SIG-M5 (cell line): ENCODE results near the gene ALDH3B1.
"Not testable (repeated sequence)": the region's sequence is repeated elsewhere in the genome, so short reads cannot be mapped to it uniquely, and the experiment has no call there.

Experiments
- DNase-seq: peaks from one replicate; lab custom pipeline; 2025; lab: John Stamatoyannopoulos, UW

ALDH3B1 gene

GRCh38 chr11:68010090-68011041, at the start of gene ALDH3B1:
TSS of gene ALDH3B1 (plus strand) at chr11:68010327. CDS start at chr11:68015298, 4,971 bp downstream.
- DNase-seq, result peak; percentile 48

- DNase-seq, result not testable (repeated sequence)
These were observed 46.9 kb upstream of the ALDH3B1 start for GRCh38 chr11:67963217-67963616.

- DNase-seq, result not testable (repeated sequence)
These were observed 46.2 kb upstream of the ALDH3B1 start for GRCh38 chr11:67963879-67964278.

DNA sequence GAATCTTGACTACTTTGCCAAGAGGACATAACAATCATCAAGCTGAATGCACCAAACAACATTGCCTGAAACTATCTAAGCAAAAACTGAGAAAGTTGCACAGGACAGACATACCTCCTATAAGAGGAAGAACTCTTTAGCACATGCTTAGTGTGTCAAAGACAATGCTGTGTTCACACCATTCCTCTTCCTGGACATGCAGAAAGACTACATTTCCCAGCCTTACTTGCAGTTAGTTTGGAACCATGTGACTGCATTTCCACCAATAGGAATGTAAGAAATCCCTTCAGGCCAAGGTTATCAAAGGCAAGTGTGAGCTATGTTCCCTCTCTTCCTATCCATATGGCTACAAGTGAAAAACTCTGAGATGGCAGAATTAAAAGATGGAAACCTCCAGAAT, 45.4 kb upstream of the ALDH3B1 start:
- DNase-seq, result not testable (repeated sequence)

DNA sequence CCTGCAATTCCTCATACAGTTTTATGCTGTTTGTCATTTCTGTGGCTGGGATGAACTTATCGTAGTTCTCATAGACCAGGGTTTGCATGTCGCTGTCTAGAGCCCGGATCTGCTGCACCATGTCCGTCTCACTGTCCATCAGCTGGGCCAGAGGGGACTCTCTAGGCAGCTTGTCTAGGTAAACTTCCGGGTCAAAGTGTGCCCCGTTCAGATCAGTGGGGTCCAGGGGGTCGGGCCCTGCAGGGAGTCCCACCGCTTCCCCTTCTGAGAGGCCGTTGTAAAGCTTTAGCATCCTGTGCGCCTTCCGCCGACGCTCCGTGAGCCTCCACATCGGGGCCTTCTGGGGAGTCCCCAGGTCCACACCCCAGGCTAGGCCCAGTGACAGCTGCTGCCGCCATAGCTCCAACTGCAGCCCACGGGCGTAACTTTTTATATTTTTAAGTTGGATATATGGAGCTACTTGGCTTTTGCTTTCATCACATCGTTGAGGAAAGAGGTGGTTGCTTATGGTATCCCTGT, 44.2 kb upstream of the ALDH3B1 start:
- DNase-seq, result not testable (repeated sequence)

DNA sequence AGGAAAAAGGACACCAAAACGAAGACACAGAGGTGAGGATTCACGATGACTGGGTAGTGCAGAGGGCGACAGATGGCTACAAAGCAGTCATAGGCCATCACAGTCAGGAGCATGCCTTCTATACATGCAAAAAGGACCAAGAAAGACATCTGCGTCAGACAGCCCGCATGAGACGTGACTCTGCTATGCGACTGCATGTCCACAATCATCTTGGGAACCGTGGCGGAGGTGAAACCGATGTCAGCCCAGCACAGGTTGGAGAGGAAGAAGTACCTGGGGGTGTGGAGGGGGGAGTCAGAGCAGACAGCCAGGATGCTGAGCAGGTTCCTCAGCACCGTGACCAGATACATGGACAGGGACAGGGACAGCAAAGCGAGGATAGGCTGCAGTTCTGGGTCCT, 35.4 kb upstream of the ALDH3B1 start:
- DNase-seq, result not testable (repeated sequence)

DNA sequence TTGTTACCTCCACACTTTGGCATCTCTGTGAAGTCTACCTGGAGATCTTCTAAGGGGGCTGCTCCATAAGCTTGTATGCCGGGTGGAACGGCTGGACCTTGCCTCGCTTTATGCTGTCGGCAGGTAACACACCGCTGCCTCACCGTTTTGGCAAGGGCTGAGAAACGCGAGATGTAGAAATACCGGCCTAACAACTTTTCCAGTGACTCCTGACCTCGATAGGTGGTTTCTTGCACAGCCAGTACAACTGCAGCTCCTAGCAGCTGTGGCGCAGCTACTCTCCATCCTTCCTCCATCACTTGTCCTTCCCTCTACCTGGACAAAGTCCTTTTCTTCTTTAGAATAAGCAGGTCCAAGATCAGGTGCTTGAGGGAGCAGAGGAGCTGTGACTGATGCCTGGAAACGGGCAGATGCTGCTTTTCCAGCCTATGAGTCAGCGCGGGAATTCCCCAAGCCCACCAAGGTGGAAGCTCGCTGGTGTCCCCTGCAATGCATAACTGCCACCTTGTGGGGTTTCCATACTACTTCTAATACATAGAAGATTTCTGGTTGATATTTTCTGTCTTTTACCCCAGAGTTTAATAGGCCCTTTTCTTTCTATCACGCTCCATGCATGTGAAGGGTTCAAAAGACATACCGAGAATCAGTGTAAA, 31.2 kb upstream of the ALDH3B1 start:
- DNase-seq, result not testable (repeated sequence)

- DNase-seq, result not testable (repeated sequence)
These were observed 28.9 kb upstream of the ALDH3B1 start for GRCh38 chr11:67981226-67981625.

GRCh38 chr11:67982255-67982857, 27.8 kb upstream of the ALDH3B1 start:
- not testable (repeated sequence) for DNase-seq

DNA sequence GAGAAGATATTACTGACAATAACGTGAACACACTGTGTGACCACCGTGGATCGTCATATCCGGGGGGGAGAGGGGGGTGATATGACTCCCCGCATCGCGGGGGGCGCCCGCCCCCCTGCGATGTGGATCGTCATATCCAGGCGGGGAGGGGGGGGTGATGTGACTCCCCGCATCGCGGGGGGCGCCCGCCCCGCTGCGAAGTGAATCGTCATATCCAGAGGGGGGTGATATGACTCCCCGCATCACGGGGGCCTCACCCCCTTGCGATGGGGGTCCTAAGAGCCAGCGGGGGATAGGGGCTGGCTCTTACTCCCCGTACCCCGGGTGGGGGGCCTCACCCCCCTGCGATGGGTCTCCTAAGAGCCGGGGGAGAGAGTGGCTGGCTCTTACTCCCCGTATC, 26.2 kb upstream of the ALDH3B1 start:
- no peak for DNase-seq

DNA sequence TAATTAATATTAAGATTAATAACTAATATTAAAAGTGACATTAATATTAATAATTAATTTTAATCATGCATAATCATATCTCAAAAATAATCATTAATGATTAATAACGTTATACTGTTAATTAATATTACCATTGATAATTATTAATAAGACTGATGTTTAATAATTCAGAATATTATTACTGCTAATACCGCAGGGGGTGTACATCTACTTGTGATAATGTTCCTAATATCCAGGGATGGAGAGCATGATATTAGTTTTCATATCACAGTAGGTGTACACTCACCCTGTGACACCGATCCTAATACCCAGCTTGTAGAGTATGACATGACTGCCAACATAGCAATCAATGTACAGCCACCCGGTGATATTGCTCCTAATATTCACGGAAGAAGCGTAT, 24.8 kb upstream of the ALDH3B1 start:
- DNase-seq, result not testable (repeated sequence)

- DNase-seq, result not testable (repeated sequence)
These were observed 19.4 kb upstream of the ALDH3B1 start for GRCh38 chr11:67990546-67991346.

GRCh38 chr11:67991347-67992121, 18.6 kb upstream of the ALDH3B1 start:
- DNase-seq, result not testable (repeated sequence)

- DNase-seq, result not testable (repeated sequence)
These were observed 16.3 kb upstream of the ALDH3B1 start for GRCh38 chr11:67993821-67994220.

GRCh38 chr11:67994387-67994786, 15.7 kb upstream of the ALDH3B1 start:
- DNase-seq, result not testable (repeated sequence)

- not testable (repeated sequence) for DNase-seq
These were observed 15.0 kb upstream of the ALDH3B1 start for GRCh38 chr11:67995129-67995528.

DNA sequence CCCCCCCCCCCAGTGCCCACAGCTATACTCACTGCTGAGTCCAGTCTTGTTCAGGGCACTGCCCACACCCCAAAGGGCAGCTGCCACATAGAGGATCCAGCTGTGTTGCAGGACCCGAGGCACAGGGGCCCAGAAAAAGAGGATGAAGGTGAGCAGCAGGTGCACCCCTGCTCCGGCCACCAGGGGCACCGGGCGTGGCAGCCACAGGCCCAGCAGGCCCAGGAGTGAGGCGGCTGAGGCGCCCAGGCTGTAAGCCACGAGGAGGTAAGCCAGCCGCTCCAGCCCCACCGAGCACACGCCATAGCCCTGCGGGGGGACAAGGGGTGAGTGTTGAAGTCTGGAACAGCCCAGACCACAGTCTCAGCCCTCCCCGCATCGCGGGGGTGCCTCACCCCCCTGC, 14.5 kb upstream of the ALDH3B1 start:
- DNase-seq, result not testable (repeated sequence)

DNA sequence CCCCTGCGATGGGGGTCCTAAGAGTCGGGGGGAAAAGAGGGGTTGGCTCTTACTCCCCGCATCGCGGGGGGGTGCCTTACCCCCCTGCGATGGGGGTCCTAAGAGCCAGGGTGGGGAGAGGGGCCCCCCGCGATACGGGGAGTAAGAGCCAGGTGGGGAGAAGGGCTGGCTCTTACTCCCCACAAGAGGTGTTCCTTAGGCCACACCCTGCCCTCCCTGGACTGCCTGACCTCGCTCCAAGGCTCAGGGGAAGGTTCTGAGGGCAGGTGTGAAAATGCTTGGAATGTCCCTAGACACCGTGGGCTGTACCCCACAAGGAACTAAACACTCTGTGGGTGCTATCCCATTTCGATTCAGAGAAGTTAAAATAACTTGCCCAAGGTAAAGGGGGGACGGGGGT, 14.1 kb upstream of the ALDH3B1 start:
- DNase-seq, result no peak

GRCh38 chr11:67996622-67997474, 13.3 kb upstream of the ALDH3B1 start:
- DNase-seq, result no peak

DNA sequence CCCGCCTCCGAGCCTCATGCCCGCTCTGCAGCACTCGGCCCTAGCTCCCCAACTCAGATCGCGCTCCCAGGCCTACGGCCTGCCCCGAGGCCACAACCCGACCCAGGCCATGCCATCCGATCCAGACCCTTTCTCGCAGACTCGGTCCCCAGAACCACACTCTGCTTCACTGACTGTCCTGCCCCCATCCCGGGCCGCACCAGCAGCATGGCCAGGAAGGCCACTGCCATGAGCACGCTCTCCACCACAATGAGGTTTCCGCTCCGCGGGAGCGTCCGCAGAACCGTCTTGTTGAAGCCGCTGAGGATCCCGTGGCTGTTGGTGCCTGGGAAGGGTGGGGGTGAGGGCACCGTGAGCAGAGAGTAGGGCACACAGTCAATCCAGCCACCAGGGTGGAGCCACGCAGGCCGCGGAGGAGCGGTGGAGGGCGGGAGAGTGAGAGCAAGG, 12.6 kb upstream of the ALDH3B1 start:
- no peak for DNase-seq
